ENCODE data around the gene LYPLAL1. TPM values are rescaled to one million over a fixed set of nuclear protein-coding genes. Genes with fewer than 3 reads are reported as not detected.

Gene LYPLAL1
- total and polyA plus RNA-seq, 2 experiments from 2014 or later: 28.3 to 31.9 TPM

DNA sequence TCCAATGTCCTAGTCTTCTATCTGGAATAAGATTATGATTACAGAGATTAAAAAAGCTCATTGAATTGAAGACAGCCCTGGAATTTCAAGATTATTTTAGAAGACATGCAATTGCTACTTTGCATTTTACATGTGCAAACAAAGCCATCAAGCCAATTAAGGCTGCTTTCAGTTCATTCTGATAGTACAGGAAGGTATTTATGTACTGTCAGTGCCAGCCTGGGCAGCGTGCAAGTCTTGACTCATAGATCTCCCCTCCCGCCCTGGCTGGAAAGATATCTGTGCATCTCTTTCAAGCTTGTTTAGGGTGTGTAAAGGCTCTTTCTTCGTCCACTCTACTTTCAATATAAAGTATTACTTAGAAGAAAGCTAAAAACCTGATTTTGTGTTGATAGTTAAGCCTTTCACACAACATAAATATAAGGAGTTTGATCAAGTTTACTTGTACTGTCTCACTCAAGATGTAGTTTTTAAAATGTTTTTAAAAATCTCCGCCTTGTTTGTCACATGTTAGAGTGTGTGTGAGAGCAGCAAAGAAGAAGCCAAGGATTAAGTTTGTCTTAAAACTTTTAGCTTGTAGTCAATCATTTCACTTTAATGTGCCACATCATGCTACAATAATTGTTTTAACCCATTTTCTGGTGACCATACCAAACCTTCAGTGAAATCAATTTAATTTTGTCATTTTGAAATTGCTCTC is 13.6 kb upstream of the LYPLAL1 start:
- DNase-seq (ENCODE audit: low spot score): no peak
- H3K9me3 ChIP-seq (ENCODE audit: low read depth): no peaks in the 10 kb centered on the region
- H3K36me3 ChIP-seq (replicated peaks; ENCODE audit: insufficient read depth, low read depth): no peaks in the 10 kb centered on the region
- H3K4me3 ChIP-seq: no peak overlapping the region
- H3K79me2 ChIP-seq: no peaks in the 10 kb centered on the region
- TF ChIP-seq, protein P1, sequence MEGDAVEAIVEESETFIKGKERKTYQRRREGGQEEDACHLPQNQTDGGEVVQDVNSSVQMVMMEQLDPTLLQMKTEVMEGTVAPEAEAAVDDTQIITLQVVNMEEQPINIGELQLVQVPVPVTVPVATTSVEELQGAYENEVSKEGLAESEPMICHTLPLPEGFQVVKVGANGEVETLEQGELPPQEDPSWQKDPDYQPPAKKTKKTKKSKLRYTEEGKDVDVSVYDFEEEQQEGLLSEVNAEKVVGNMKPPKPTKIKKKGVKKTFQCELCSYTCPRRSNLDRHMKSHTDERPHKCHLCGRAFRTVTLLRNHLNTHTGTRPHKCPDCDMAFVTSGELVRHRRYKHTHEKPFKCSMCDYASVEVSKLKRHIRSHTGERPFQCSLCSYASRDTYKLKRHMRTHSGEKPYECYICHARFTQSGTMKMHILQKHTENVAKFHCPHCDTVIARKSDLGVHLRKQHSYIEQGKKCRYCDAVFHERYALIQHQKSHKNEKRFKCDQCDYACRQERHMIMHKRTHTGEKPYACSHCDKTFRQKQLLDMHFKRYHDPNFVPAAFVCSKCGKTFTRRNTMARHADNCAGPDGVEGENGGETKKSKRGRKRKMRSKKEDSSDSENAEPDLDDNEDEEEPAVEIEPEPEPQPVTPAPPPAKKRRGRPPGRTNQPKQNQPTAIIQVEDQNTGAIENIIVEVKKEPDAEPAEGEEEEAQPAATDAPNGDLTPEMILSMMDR (IDR thresholded peaks at IDR 0.05; ENCODE audit: poor library complexity): no peak
- TF ChIP-seq EZH2phosphoT487 (IDR thresholded peaks at IDR 0.05; ENCODE audit: low read depth, severe bottlenecking, unreplicated experiment): no peak
- no peak for TF ChIP-seq EZH2 (IDR thresholded peaks at IDR 0.05; ENCODE audit: borderline replicate concordance)
- no peaks in the 10 kb centered on the region for H3K27me3 ChIP-seq
- WGBS (ENCODE audit: low lambda C conversion rate, missing lambda C conversion rate): 75% methylated on average over 4 of the region's 4 CpGs
- H2AFZ ChIP-seq: no peak overlapping the region
- H3K4me2 ChIP-seq: no peak overlapping the region
- H3K27ac ChIP-seq: no peak overlapping the region
- no peaks in the 10 kb centered on the region for H3K9me2 ChIP-seq (replicated peaks; ENCODE audit: insufficient read depth)
- H3K4me1 ChIP-seq (ENCODE audit: insufficient read depth): no peaks in the 10 kb centered on the region
- no peaks in the 10 kb centered on the region for H4K20me1 ChIP-seq (ENCODE audit: insufficient read depth, poor library complexity, severe bottlenecking)

DNA sequence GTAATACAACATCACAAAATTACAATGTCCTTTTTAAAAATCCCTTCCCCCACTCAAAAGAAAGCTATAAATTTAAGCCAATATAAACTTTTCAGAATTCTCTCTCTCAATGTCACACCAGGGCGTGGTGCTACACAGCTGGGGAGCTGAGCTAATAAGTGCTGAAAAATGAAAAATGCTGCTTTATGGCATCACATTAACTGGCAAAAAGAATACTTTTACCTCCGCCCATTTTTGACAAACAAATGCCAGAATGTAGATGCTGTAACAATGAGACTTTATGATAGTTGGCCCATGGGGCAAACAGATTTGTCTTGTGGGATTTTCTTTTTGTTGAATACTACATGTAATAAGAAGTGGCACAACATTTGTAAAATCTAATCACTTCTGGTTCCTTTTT is 12.7 kb upstream of the LYPLAL1 start:
- H4K20me1 ChIP-seq (ENCODE audit: insufficient read depth, poor library complexity, severe bottlenecking): no peaks in the 10 kb centered on the region
- no peak overlapping the region for H3K4me3 ChIP-seq
- DNase-seq (ENCODE audit: low spot score): no peak
- H3K9me3 ChIP-seq (ENCODE audit: low read depth): no peaks in the 10 kb centered on the region
- no peak overlapping the region for H2AFZ ChIP-seq
- no peaks in the 10 kb centered on the region for H3K79me2 ChIP-seq
- TF ChIP-seq, protein P1 (IDR thresholded peaks at IDR 0.05; ENCODE audit: poor library complexity): no peak
- TF ChIP-seq EZH2 (IDR thresholded peaks at IDR 0.05; ENCODE audit: borderline replicate concordance) (no peak), EZH2phosphoT487 (IDR thresholded peaks at IDR 0.05; ENCODE audit: low read depth, severe bottlenecking, unreplicated experiment) (no peak)
- no peaks in the 10 kb centered on the region for H3K9me2 ChIP-seq (replicated peaks; ENCODE audit: insufficient read depth)
- 87% methylated on average over 2 of the region's 2 CpGs for WGBS (ENCODE audit: low lambda C conversion rate, missing lambda C conversion rate)
- no peak overlapping the region for H3K27ac ChIP-seq
- H3K4me2 ChIP-seq: no peak overlapping the region
- H3K36me3 ChIP-seq (replicated peaks; ENCODE audit: insufficient read depth, low read depth): no peaks in the 10 kb centered on the region
- H3K4me1 ChIP-seq (ENCODE audit: insufficient read depth): no peaks in the 10 kb centered on the region
- H3K27me3 ChIP-seq: no peaks in the 10 kb centered on the region

DNA sequence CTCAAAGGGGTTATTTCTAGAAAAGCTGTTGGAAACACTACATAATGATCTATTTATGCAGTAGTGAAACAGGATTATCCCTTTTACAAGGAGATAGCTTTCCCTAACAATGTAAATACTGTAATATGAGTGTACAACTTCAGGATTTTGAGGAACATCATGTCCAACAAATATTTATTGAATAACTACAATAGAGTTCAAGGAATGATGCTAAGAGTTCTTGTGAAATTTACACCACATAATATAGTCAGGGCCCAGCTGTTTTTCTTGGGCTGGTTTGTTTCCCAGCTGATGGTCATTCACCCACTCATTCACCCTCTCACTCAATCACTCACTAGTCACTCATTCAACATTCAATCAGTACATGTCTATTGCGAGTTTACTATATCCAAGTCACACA is 12.3 kb upstream of the LYPLAL1 start:
- H3K27me3 ChIP-seq: no peaks in the 10 kb centered on the region
- no peak overlapping the region for H3K27ac ChIP-seq
- H3K79me2 ChIP-seq: no peaks in the 10 kb centered on the region
- TF ChIP-seq EZH2phosphoT487 (IDR thresholded peaks at IDR 0.05; ENCODE audit: low read depth, severe bottlenecking, unreplicated experiment): no peak
- TF ChIP-seq, protein P1 (IDR thresholded peaks at IDR 0.05; ENCODE audit: poor library complexity): no peak
- no peak for TF ChIP-seq EZH2 (IDR thresholded peaks at IDR 0.05; ENCODE audit: borderline replicate concordance)
- H4K20me1 ChIP-seq (ENCODE audit: insufficient read depth, poor library complexity, severe bottlenecking): no peaks in the 10 kb centered on the region
- H3K4me2 ChIP-seq: no peak overlapping the region
- H3K36me3 ChIP-seq (replicated peaks; ENCODE audit: insufficient read depth, low read depth): no peaks in the 10 kb centered on the region
- WGBS (ENCODE audit: low lambda C conversion rate, missing lambda C conversion rate): 83% methylated on average over 1 of the region's 1 CpG
- no peak overlapping the region for H3K4me3 ChIP-seq
- no peaks in the 10 kb centered on the region for H3K4me1 ChIP-seq (ENCODE audit: insufficient read depth)
- H3K9me2 ChIP-seq (replicated peaks; ENCODE audit: insufficient read depth): no peaks in the 10 kb centered on the region
- no peak for DNase-seq (ENCODE audit: low spot score)
- no peaks in the 10 kb centered on the region for H3K9me3 ChIP-seq (ENCODE audit: low read depth)
- no peak overlapping the region for H2AFZ ChIP-seq
